GM23338 (cell line): ENCODE results near the gene PCGF3. TPM values are rescaled to one million over a fixed set of nuclear protein-coding genes. Genes with fewer than 3 reads are reported as not detected.

Source experiments
- ATAC-seq: fragments of 200-7000 bp; cut with Tn5 transposase; 3 replicates; pipeline ENCODE4 v1.9.1; 2020
- DNase-seq: peaks from one replicate; pipeline ENCODE4 v3.0.0-alpha.2; 2015; ENCODE audit warnings: low spot score
- H2AFZ ChIP-seq: fragments of 200-600 bp; sonication (generic); 2 replicates; pipeline ENCODE4 v1.8.0; 2016; ENCODE audit warnings: antibody characterized with exemption, mild to moderate bottlenecking, moderate library complexity
- H3F3A ChIP-seq: fragments of 200-600 bp; sonication (generic); replicated peaks from 2 replicates; pipeline ENCODE4 v1.8.0; 2017; ENCODE audit warnings: antibody characterized with exemption, mixed run types, low read depth
- H3K27ac ChIP-seq: fragments of 200-600 bp; sonication (generic); 2 replicates; pipeline ENCODE4 v1.6.1; 2016; ENCODE audit warnings: low read depth
- H3K27me3 ChIP-seq: fragments of 200-600 bp; sonication (generic); 2 replicates; pipeline ENCODE4 v1.8.0; 2016; ENCODE audit warnings: mild to moderate bottlenecking, mixed run types, moderate library complexity; ENCODE audit not compliant: insufficient read depth
- H3K36me3 ChIP-seq: fragments of 200-600 bp; sonication (generic); 2 replicates; pipeline ENCODE4 v1.8.0; 2016; ENCODE audit warnings: mild to moderate bottlenecking; ENCODE audit not compliant: insufficient read depth
- H3K4me1 ChIP-seq: fragments of 200-600 bp; sonication (generic); 2 replicates; pipeline ENCODE4 v1.8.0; 2016; ENCODE audit warnings: mild to moderate bottlenecking, moderate library complexity; ENCODE audit not compliant: insufficient read depth
- H3K4me2 ChIP-seq: fragments of 200-600 bp; sonication (generic); 2 replicates; pipeline ENCODE4 v1.7.1; 2017; ENCODE audit warnings: mixed run types
- H3K4me3 ChIP-seq: fragments of 200-600 bp; sonication (generic); 2 replicates; pipeline ENCODE4 v1.6.1; 2016; ENCODE audit warnings: mixed run types
- H3K79me2 ChIP-seq: fragments of 200-600 bp; sonication (generic); replicated peaks from 2 replicates; pipeline ENCODE4 v1.8.0; 2017; ENCODE audit warnings: mild to moderate bottlenecking; ENCODE audit not compliant: insufficient read depth
- H3K9me2 ChIP-seq: fragments of 200-600 bp; sonication (generic); 2 replicates; pipeline ENCODE4 v1.8.0; 2017; ENCODE audit not compliant: insufficient read depth
- H4K20me1 ChIP-seq: fragments of 200-600 bp; sonication (generic); replicated peaks from 2 replicates; pipeline ENCODE4 v1.8.0; 2017; ENCODE audit warnings: mild to moderate bottlenecking; ENCODE audit not compliant: insufficient read depth
- H3K27ac Mint-ChIP-seq: 2 replicates; pipeline ENCODE4 v1.8.0; 2020; ENCODE audit warnings: inconsistent platforms, mild to moderate bottlenecking, moderate library complexity, mixed read lengths
- H3K27me3 Mint-ChIP-seq: 3 replicates; pipeline ENCODE4 v1.8.0; 2022; ENCODE audit warnings: low read depth, mild to moderate bottlenecking, moderate library complexity, mixed read lengths, inconsistent platforms; ENCODE audit not compliant: insufficient read depth, poor library complexity
- H3K36me3 Mint-ChIP-seq: 3 replicates; pipeline ENCODE4 v1.8.0; 2021; ENCODE audit warnings: low read depth, mild to moderate bottlenecking, inconsistent platforms, moderate library complexity, mixed read lengths
- H3K4me1 Mint-ChIP-seq: 3 replicates; pipeline ENCODE4 v1.8.0; 2020; ENCODE audit warnings: mild to moderate bottlenecking, inconsistent platforms, mixed read lengths
- H3K4me3 Mint-ChIP-seq: 3 replicates; pipeline ENCODE4 v1.8.0; 2021; ENCODE audit warnings: moderate library complexity, mild to moderate bottlenecking, inconsistent platforms, mixed read lengths
- H3K9me3 Mint-ChIP-seq: 3 replicates; pipeline ENCODE4 v1.8.0; 2020; ENCODE audit warnings: moderate library complexity, mild to moderate bottlenecking, inconsistent platforms, mixed read lengths
- CREB1 ChIP-seq: fragments of 250-450 bp; sonication (Bioruptor Pico); IDR thresholded peaks from 2 replicates; pipeline ENCODE4 v1.5.0; 2020; ENCODE audit warnings: low read depth, mild to moderate bottlenecking, moderate library complexity
- ETS1 ChIP-seq: IDR thresholded peaks from 2 replicates; pipeline ENCODE4 v1.6.1; 2016; ENCODE audit warnings: antibody characterized with exemption
- EZH2 ChIP-seq: fragments of 200-600 bp; sonication (generic); IDR thresholded peaks from one replicate; pipeline ENCODE4 v1.8.0; 2017; ENCODE audit warnings: antibody characterized with exemption, mild to moderate bottlenecking, low read depth; ENCODE audit not compliant: unreplicated experiment
- EZH2phosphoT487 ChIP-seq: fragments of 200-600 bp; sonication (generic); IDR thresholded peaks from one replicate; pipeline ENCODE4 v1.8.1; 2018; ENCODE audit warnings: antibody characterized with exemption; ENCODE audit not compliant: unreplicated experiment
- JUNB ChIP-seq: IDR thresholded peaks from one replicate; pipeline ENCODE4 v1.6.1; 2016; ENCODE audit warnings: antibody characterized with exemption; ENCODE audit not compliant: unreplicated experiment
- NANOG ChIP-seq: IDR thresholded peaks from 2 replicates; pipeline ENCODE4 v1.6.1; 2016; ENCODE audit warnings: antibody characterized with exemption, borderline replicate concordance
- POLR2AphosphoS5 ChIP-seq: IDR thresholded peaks from 2 replicates; pipeline ENCODE4 v1.6.1; 2016; ENCODE audit warnings: antibody characterized with exemption, low read depth
- REST ChIP-seq: IDR thresholded peaks from one replicate; pipeline ENCODE4 v1.6.1; 2018; ENCODE audit warnings: antibody characterized with exemption; ENCODE audit not compliant: unreplicated experiment
- STAT1 ChIP-seq: IDR thresholded peaks from one replicate; pipeline ENCODE4 v1.6.1; 2016; ENCODE audit warnings: antibody characterized with exemption; ENCODE audit not compliant: unreplicated experiment
- ZNF114 ChIP-seq: fragments of 250-450 bp; sonication (Bioruptor Pico); IDR thresholded peaks from 2 replicates; pipeline ENCODE4 v1.5.0; 2020; ENCODE audit warnings: mild to moderate bottlenecking, moderate library complexity
- ZNF331 ChIP-seq: fragments of 250-450 bp; sonication (Bioruptor Pico); IDR thresholded peaks from 2 replicates; pipeline ENCODE4 v1.5.0; 2020; ENCODE audit warnings: low read depth, mild to moderate bottlenecking, moderate library complexity
- ZNF462 ChIP-seq: fragments of 250-450 bp; sonication (Bioruptor Pico); IDR thresholded peaks from 2 replicates; pipeline ENCODE4 v1.5.0; 2020; ENCODE audit warnings: mild to moderate bottlenecking, moderate library complexity
- polyA plus RNA-seq: library from polyadenylated mRNA; unstranded; fragments of >200 nt; fragmentation: Nextera tagmentation; extraction: Ambion mirVana; gene quantifications from 2 replicates; pipeline ENCODE4 v1.2.1, GENCODE V29; 2016
- total RNA-seq: library from RNA; depleted of rRNA; stranded (reverse); fragments of >200 nt; shearing (Covaris generic); gene quantifications from 2 replicates; pipeline ENCODE4 v1.2.3, GENCODE V29; 2014
- TF ChIP-seq, protein P1 (sequence below), 2 experiments: fragments of 200-600 bp in 1 of 2; sonication (generic) in 1 of 2; conservative IDR thresholded peaks; 2 replicates each; pipeline versions ENCODE4 v1.5.1 to v1.6.1; 2016 to 2017; ENCODE audit warnings: antibody characterized with exemption in 2 of 2, low read depth in 2 of 2, mild to moderate bottlenecking in 2 of 2, moderate library complexity in 1 of 2

Gene PCGF3
- total and polyA plus RNA-seq, 2 experiments from 2014 or later, result 33.1 to 49.0 TPM

- H3K27me3 ChIP-seq, result no peaks in the 10 kb centered on the region
- peaks cover 38% of the 10 kb centered on the region for H3K79me2 ChIP-seq
- Mint-ChIP-seq H3K36me3 (peaks cover 41% of the 10 kb centered on the region), H3K27ac (no peak overlapping the region), H3K4me1 (peaks cover 2% of the 10 kb centered on the region; the same call in 1 of the 3 replicates), H3K27me3 (peaks cover 10% of the 10 kb centered on the region), H3K4me3 (no peak overlapping the region), H3K9me3 (no peaks in the 10 kb centered on the region)
- ATAC-seq, result no peak
- no peak for TF ChIP-seq JUNB
- no peak for TF ChIP-seq ZNF462 (CRISPR knock-in tag)
- TF ChIP-seq CREB1 (CRISPR knock-in tag), result no peak
- TF ChIP-seq, protein P1, sequence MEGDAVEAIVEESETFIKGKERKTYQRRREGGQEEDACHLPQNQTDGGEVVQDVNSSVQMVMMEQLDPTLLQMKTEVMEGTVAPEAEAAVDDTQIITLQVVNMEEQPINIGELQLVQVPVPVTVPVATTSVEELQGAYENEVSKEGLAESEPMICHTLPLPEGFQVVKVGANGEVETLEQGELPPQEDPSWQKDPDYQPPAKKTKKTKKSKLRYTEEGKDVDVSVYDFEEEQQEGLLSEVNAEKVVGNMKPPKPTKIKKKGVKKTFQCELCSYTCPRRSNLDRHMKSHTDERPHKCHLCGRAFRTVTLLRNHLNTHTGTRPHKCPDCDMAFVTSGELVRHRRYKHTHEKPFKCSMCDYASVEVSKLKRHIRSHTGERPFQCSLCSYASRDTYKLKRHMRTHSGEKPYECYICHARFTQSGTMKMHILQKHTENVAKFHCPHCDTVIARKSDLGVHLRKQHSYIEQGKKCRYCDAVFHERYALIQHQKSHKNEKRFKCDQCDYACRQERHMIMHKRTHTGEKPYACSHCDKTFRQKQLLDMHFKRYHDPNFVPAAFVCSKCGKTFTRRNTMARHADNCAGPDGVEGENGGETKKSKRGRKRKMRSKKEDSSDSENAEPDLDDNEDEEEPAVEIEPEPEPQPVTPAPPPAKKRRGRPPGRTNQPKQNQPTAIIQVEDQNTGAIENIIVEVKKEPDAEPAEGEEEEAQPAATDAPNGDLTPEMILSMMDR (conservative IDR thresholded peaks at IDR 0.05; ENCODE audit: low read depth in 2 of 2), result no peak
- TF ChIP-seq STAT1, result no peak
- TF ChIP-seq POLR2AphosphoS5, result no peak
- no peak for TF ChIP-seq ZNF114 (CRISPR knock-in tag)
- TF ChIP-seq ZNF331 (CRISPR knock-in tag), result no peak
- no peak for TF ChIP-seq ETS1
- no peak for TF ChIP-seq REST
- TF ChIP-seq EZH2phosphoT487, result no peak
- no peak for TF ChIP-seq NANOG
- no peak for TF ChIP-seq EZH2
- H4K20me1 ChIP-seq, result peaks cover 22% of the 10 kb centered on the region
- no peak overlapping the region for H3K4me2 ChIP-seq
- H3K4me3 ChIP-seq, result no peak overlapping the region
- no peaks in the 10 kb centered on the region for H3K9me2 ChIP-seq
- peaks cover 6% of the 10 kb centered on the region; the same call in 1 of the 2 replicates for H3F3A ChIP-seq
- no peak overlapping the region for H3K27ac ChIP-seq
- peaks cover 18% of the 10 kb centered on the region for H3K36me3 ChIP-seq
- no peaks in the 10 kb centered on the region for H3K4me1 ChIP-seq
- no peak overlapping the region for H2AFZ ChIP-seq
- DNase-seq, result no peak
Measured at GRCh38 chr4:730511-730910, 24.9 kb downstream of the PCGF3 start.
